ENCODE results near the gene TMEM238.

GRCh38 chr19:55344444-55344843, 39.6 kb downstream of the TMEM238 start:
- no peak for TF ChIP-seq POLR2A (IDR thresholded peaks at IDR 0.05)
- no peak for TF ChIP-seq CTCF (IDR thresholded peaks at IDR 0.05)
